Glomerular visceral epithelial cell (primary cell): Measurements from ENCODE around the gene MTCH2.
"Not testable (repeated sequence)": the region's sequence is repeated elsewhere in the genome, so short reads cannot be mapped to it uniquely, and the experiment has no call there.

Source experiments
- DNase-seq: peaks from one replicate; pipeline ENCODE4 v3.0.0-alpha.2; 2016; ENCODE audit errors: extremely low spot score

MTCH2 gene

GRCh38 chr11:47636331-47636730 is 6.0 kb downstream of the MTCH2 start:
- not testable (repeated sequence) for DNase-seq

- no peak for DNase-seq
Measured at GRCh38 chr11:47631473-47631872, 10.9 kb downstream of the MTCH2 start.

- no peak for DNase-seq
Measured at GRCh38 chr11:47628026-47628425, 14.3 kb downstream of the MTCH2 start.

GRCh38 chr11:47626234-47626633 is 16.1 kb downstream of the MTCH2 start:
- no peak for DNase-seq

- no peak for DNase-seq
Measured at GRCh38 chr11:47620836-47621378, 21.5 kb downstream of the MTCH2 start.

GRCh38 chr11:47617417-47617809 is 24.9 kb downstream of the MTCH2 start:
- no peak for DNase-seq

- DNase-seq: peak; percentile 41
Measured at GRCh38 chr11:47616726-47617416, 25.5 kb downstream of the MTCH2 start.

- DNase-seq: no peak
Measured at GRCh38 chr11:47615249-47615648, 27.1 kb downstream of the MTCH2 start.

GRCh38 chr11:47611348-47611794 is 31.0 kb downstream of the MTCH2 start:
- no peak for DNase-seq

GRCh38 chr11:47609675-47610074 is 32.7 kb downstream of the MTCH2 start:
- DNase-seq: no peak

GRCh38 chr11:47607380-47607779 is 35.0 kb downstream of the MTCH2 start:
- DNase-seq: peak; percentile 14

GRCh38 chr11:47606731-47607130 is 35.6 kb downstream of the MTCH2 start:
- DNase-seq: no peak

- no peak for DNase-seq
Measured at GRCh38 chr11:47605921-47606320, 36.4 kb downstream of the MTCH2 start.

GRCh38 chr11:47603295-47603694 is 39.1 kb downstream of the MTCH2 start:
- DNase-seq: no peak

- DNase-seq: no peak
Measured at GRCh38 chr11:47599902-47600301, 42.5 kb downstream of the MTCH2 start.

- DNase-seq: no peak
Measured at GRCh38 chr11:47595967-47596366, 46.4 kb downstream of the MTCH2 start.

GRCh38 chr11:47595029-47595428 is 47.3 kb downstream of the MTCH2 start:
- DNase-seq: no peak

GRCh38 chr11:47593934-47594855 is 48.2 kb downstream of the MTCH2 start, which contains the start of gene C1QTNF4:
TSS of gene C1QTNF4 (minus strand) at chr11:47594411. CDS start at chr11:47590810, 3,601 bp downstream.
- DNase-seq: no peak

GRCh38 chr11:47593492-47593933 is 48.8 kb downstream of the MTCH2 start:
- no peak for DNase-seq

GRCh38 chr11:47592970-47593369 is 49.4 kb downstream of the MTCH2 start:
- no peak for DNase-seq

- DNase-seq: no peak
Measured at GRCh38 chr11:47592251-47592650, 50.1 kb downstream of the MTCH2 start.

- DNase-seq: no peak
Measured at GRCh38 chr11:47591764-47592163, 50.6 kb downstream of the MTCH2 start.
